HG03342 (cell line): ENCODE results near the gene PTCD1.

Experiments
- ATAC-seq: cut with Tn5 transposase; IDR thresholded peaks from one replicate; pipeline ENCODE4 v1.9.1; 2021; ENCODE audit warnings: mild to moderate bottlenecking, moderate library complexity; ENCODE audit not compliant: unreplicated experiment

Gene PTCD1, protein sequence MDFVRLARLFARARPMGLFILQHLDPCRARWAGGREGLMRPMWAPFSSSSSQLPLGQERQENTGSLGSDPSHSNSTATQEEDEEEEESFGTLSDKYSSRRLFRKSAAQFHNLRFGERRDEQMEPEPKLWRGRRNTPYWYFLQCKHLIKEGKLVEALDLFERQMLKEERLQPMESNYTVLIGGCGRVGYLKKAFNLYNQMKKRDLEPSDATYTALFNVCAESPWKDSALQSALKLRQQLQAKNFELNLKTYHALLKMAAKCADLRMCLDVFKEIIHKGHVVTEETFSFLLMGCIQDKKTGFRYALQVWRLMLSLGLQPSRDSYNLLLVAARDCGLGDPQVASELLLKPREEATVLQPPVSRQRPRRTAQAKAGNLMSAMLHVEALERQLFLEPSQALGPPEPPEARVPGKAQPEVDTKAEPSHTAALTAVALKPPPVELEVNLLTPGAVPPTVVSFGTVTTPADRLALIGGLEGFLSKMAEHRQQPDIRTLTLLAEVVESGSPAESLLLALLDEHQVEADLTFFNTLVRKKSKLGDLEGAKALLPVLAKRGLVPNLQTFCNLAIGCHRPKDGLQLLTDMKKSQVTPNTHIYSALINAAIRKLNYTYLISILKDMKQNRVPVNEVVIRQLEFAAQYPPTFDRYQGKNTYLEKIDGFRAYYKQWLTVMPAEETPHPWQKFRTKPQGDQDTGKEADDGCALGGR

GRCh38 chr7:99438573-99439480, at the start of gene PTCD1, which contains the start of gene CPSF4:
Gene PTCD1, minus strand, starts transcription at chr7:99438798. Its CDS starts 3,556 bp downstream, at chr7:99435242.
Gene CPSF4, plus strand, starts transcription at chr7:99438943. Its CDS starts 140 bp downstream, at chr7:99439083.
- peak; percentile 90 for ATAC-seq

GRCh38 chr7:99485094-99485493, 46.5 kb upstream of the PTCD1 start:
- ATAC-seq: no peak

DNA sequence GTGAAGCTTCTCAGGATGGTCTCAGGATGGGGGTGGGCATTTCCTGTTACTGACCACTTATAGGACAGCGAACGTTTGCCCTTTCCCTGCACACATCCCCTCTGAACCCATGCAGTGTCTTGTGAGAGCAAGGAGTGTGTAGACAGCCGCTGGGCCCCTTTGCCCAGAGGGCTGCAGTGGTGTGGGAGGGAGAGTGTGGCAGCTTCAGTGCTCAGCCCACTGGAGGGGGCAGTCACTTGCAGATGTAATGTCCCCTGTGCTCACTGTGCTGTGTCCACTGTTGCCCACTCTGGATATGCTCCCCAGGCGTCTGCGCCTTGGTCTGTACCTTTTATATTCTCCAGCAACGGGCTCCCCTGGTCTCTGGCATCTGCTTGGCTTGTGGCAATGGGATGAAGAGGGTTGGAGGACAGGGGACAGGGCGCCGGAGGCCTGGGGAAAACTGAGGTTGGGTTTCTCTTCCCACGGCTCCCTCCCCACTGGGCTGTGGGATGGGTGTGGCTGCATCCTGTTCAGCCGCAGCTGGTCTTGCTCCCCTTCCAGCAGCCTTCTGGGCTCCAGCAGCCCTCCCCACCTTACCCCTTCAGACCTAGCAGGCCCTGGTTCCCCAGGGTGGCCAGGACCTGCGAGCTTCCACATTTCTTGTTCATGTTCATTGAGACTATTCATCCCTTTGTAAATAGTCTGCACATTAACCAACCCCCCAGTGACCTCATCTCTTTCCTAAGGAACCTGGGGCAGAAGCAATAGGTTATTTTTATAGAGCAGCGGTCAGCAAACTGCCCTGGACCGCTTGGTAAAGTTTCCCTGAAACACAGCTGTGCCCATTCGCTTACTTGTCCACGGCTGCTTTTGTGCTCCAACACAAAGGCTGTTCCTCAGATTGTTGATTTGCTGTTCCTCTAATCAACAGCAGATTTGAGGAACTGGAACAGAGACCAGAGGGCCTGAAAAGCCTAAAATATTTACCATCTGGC, 40.2 kb upstream of the PTCD1 start:
- no peak for ATAC-seq

- ATAC-seq: no peak
These were observed 37.5 kb upstream of the PTCD1 start for GRCh38 chr7:99476107-99476506.

DNA sequence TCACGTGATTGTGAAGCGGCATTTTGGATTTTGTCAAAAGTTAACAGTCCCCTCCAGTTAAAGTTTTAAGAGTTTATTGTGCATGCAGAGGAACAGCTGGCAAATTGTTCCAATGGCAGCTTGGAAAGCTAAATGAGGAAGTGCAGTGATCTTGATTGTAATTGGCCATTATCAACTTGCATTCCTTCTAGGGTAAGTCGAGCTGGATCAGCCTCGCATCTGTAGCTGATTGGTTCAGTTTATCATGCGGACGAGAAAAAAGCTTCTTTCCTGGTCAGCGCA, 34.7 kb upstream of the PTCD1 start:
- peak; percentile 11 for ATAC-seq

DNA sequence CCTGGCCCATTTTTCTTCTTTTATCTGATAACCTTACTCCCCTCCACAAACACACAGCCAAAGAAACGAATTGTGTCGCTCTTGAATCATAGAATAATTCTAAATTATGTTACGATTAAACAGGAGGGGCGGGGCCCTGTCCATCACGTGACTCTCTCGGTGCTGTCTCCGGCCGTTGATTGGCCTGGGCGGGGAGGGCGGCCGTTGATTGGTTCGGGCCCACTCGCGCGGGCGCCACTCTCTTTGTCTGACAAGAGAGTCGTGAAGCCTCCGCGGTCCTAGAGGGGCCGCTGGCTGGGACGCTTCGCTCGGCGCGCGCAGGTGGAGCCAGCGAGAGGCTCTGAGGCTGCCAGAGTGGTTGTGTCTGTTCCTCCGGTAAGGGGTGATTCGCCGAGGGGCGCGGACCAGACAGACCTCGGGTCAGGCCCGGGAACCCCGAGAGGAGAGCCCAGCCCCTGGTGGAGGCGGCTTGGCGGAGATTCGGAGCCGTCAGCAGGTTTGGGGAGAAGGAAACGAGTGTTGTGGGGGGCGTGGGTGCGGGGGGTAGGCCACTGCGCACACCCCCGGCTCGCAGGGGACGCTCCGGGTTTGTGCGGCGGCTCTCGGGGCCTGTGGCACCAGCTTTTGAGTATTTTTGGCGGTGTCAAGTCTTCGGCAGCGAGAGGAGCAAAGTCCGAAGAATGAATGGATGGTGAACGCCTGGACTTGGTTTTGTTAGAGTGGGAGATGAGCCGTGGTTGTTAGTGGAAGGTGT, 34.1 kb upstream of the PTCD1 start, which contains the start of gene ZNF789:
ZNF789 (plus strand) TSS at position 330 of the 754 bp plus-strand sequence. CDS start 3,567 bp downstream, outside the sequence.
- peak; percentile 97 for ATAC-seq

DNA sequence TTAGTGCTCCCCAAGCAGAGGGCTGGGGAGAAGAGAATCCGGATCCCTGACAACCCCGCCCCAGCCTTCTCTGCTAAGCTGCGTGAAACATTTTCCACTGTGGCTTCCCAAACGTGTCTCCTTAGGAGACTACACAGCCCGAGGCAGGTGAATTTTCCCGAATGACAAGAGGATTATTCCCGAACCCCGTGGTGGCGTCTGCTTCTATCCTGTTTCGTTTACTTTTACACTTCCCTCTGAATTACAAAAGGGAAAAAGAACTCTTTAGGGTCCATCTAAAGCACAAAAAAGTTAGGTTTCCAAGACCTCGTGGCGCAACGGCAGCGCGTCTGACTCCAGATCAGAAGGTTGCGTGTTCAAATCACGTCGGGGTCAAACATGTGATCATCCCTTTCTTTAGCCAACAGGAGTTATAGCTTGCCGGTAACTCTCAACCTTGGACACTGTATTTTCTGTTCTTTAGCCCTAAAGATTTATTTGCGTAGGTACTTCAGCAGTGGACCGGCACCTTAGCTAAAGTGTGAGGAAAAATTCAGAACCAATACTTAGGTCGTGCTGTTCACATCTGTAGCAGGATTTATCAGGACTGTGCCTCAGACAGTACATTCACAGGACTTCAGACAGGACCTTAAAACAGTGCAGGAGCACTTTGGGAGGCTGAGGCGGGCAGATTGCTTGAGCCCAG, 30.9 kb upstream of the PTCD1 start:
- ATAC-seq: no peak

GRCh38 chr7:99468336-99468918, 29.8 kb upstream of the PTCD1 start:
- ATAC-seq: no peak

GRCh38 chr7:99465421-99465768, 26.8 kb upstream of the PTCD1 start:
- no peak for ATAC-seq

- ATAC-seq: no peak
These were observed 22.6 kb upstream of the PTCD1 start for GRCh38 chr7:99461221-99461620.

- no peak for ATAC-seq
These were observed 22.1 kb upstream of the PTCD1 start for GRCh38 chr7:99460651-99461050.

DNA sequence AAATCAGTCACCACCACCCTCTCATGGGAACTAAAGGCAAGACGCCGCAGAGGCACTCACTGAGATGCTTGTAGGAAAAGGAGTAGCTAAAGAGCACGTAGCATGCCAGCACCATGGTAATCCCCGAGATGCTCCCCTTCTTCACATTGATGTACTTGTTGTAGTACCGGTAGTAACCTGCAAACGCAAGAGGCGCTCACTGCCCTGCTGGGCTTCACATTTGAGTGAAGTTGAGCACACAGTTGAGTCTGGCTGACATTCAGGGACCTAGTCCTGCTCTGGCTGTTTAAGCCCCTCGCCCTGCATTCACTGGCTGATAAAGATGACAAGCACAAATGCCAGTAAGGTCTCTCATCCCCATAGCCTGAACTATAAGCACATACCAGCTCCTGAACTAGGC, 20.5 kb upstream of the PTCD1 start:
- no peak for ATAC-seq

DNA sequence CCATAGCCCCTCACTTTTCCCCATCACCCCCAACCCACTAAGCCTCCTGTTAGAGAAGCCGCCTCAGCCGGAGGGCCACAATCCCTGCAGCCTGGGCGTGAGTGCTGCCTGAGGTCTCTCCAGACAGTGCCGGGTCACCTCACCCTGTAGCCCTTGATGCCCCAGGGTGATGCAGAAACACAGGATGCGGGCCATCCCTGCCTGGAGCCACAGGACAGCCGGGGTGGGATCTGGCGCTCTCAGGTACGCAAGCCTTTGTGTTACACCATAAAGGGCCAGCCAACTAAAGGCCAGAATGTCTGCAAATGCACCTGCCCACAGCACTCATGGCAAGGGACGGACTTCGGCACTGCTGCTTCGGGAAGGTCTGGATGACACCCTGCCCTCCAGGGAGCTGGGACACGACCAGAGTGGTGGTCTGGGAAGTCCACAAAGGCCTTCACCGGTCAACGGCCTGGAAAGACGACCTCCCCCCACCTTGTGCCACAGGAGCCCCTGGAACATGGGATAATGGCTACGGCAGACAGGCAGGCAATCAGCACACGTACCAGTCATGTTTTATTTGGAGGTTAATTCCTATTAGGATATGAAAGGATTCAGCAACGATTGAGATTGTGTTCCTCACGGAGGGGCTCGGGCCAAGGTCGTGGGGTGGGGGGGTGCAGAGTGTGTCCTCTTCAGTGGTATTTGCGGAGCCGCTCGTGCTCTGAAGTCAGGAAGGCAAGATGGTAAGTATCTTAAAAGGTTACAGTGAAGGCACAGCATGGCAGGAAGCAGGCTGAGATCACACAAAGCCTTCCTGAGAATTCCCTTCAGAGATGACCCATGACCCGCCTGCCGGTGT, 19.3 kb upstream of the PTCD1 start:
- no peak for ATAC-seq

DNA sequence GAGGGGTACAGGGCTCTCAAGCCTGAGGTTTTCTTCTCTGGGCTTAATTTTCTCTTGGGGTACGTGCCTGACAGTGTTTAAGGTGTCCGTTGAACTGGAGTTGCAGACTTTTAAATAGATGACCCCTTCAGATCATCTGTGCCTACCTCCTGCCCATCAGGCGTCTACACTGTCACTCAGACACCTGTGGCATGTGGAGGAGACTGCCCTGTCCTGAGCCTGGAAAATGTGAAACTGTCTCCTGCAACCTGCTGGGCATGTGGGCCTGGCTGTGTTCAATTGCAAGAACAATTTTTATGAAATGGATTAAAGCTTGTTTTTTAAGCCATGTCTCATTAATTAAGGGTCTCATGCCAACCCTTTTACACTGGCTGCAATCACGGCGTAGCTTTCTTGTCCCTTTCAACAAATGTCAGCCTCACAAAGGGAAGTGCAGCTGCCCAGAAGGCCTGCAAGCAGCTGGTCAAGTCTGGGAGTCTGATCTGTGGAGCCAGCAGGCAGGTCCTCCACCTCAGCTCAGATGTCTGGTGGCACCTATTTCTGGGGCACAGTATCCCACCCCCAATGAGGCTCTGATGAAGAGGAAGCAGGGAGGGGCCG, 18.6 kb upstream of the PTCD1 start:
- no peak for ATAC-seq

DNA sequence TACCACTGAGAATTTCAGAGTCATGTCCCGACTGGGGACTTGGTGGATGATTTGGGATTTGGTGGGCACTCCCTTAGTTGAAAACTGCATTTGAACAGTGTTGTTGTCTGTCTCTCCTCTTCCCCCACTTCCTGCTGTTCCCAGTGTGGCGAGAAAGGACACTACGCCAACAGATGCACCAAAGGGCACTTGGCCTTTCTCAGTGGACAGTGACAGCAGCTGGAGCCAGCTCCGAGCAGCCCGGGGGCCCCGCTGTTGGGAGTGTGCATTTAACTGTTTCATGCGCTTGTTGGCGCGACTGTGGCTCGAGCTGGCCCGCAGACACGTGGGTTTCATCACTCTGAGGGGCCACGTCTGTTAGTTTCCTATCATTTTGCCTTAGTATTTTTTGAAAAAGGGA, 17.7 kb upstream of the PTCD1 start:
- no peak for ATAC-seq

DNA sequence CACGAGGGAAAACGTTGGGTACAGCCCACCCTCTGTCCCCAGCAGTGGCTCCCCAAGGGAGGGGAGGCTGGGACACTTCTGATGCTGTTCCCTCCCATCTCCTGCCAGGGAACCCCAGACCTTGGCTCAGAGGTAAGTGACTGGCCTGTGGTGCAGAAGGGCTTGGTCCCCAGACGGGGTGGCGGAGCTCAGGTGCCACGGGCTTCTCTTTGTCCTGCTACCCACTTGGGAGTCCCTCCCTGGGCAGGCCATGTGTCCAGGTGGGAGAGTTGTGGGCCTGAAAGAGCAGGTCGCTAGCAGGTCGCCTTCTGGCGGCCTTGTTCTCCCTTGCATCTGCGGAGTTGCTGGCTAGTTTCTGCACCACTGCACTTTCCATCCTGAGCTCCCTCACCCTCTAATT, 17.3 kb upstream of the PTCD1 start:
- no peak for ATAC-seq

DNA sequence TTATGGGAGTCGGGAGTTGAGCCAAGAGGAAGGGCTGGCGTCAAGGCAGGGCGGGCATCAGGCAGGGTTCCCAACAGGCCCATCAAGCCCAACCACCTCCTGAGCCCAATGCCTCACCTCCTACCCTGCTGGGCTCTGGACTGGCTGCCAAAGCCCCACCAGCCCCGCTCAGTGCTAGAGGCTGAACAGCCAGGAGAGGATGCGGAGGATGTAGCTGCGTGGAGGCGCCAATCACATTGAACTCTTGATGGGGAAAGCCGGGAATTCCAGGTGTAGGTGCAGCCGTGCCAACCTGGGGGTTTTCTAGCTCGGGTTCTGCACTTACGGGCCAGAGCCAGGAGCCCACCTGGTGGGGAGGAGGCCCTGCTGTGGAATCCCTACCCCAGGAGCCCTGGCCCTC, 14.5 kb upstream of the PTCD1 start:
- no peak for ATAC-seq
